ENCODE measurements around the gene JAK1.

DNA sequence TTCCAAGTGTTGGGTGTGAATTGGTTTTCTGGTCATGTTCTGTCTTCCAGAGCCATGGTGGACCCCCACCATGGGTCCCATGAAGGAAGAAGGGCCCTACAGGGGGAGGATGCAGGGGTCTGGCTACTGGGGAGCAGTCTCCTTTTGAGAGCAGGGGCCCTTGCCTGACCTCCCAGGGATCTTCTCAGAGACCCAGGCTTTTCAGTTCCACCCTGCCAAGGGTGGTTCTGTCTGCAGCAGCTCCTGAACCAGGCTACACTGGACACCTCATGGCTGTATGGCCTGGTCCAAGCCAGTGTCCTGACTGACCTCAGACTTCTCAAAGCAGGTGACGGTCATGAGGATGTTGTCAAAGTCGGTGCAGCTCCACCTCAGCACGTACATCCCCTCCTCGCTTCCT is 109.0 kb downstream of the JAK1 start:
- TF ChIP-seq POLR2A (IDR thresholded peaks at IDR 0.05; ENCODE audit: low read length): no peak
- no peak for TF ChIP-seq GATA1 (IDR thresholded peaks at IDR 0.05; ENCODE audit: low read depth, low read length)
